Esophagus muscularis mucosa (tissue), 4 donors: Measurements from ENCODE around the gene PRKCE. TPM values are rescaled to one million over a fixed set of nuclear protein-coding genes. Genes with fewer than 3 reads are reported as not detected.
A peak's percentile ranks its signal among the peaks of the same experiment; 100 is the strongest.

Experiments
- DNase-seq: peaks from one replicate; pipeline ENCODE4 v3.0.0-alpha.2; 2017; ENCODE audit errors: extremely low spot score
- H3K27ac ChIP-seq, 4 donors: fragments of 200-600 bp; sonication (generic); replicated peaks in 1 of 4; 1 replicate in 3 of 4; 2 replicates in 1 of 4; pipeline ENCODE4 v1.5.1; 2016 to 2019; ENCODE audit warnings: mild to moderate bottlenecking in 1 of 4
- H3K27me3 ChIP-seq, 4 donors: fragments of 200-600 bp; sonication (generic); one replicate each; pipeline versions ENCODE4 v1.5.1 to v1.6.0; 2016 to 2019
- H3K36me3 ChIP-seq, 4 donors: fragments of 200-600 bp; sonication (generic); one replicate each; pipeline ENCODE4 v1.5.1; 2016 to 2019
- H3K4me1 ChIP-seq, 4 donors: fragments of 200-600 bp; sonication (generic); one replicate each; pipeline ENCODE4 v1.5.1; 2016 to 2019
- H3K4me3 ChIP-seq, 4 donors: fragments of 200-600 bp; sonication (generic); 1 replicate in 2 of 4; 2 replicates in 2 of 4; pipeline ENCODE4 v1.5.1; 2016 to 2019; ENCODE audit warnings: mild to moderate bottlenecking in 4 of 4, moderate library complexity in 1 of 4
- H3K9me3 ChIP-seq, 4 donors: fragments of 200-600 bp; sonication (generic); 1 replicate in 3 of 4; 2 replicates in 1 of 4; pipeline ENCODE4 v1.5.1; 2016 to 2019
- CTCF ChIP-seq, 3 experiments: fragments of 200-600 bp in 2 of 3; fragments of 450-650 bp in 1 of 3; sonication (generic) in 2 of 3; IDR thresholded peaks; one replicate each; pipeline ENCODE4 v1.5.1; 2017 to 2019; ENCODE audit warnings: antibody characterized with exemption in 3 of 3, mild to moderate bottlenecking in 2 of 3, moderate library complexity in 1 of 3
- EP300 ChIP-seq: sonication (generic); formaldehyde crosslinking; IDR thresholded peaks from one replicate; pipeline ENCODE4 v1.6.1; 2017; ENCODE audit warnings: antibody characterized with exemption
- POLR2A ChIP-seq: fragments of 450-650 bp; IDR thresholded peaks from one replicate; pipeline ENCODE4 v1.6.1; 2017; ENCODE audit warnings: antibody characterized with exemption, moderate library complexity, mild to moderate bottlenecking, low read depth
- POLR2AphosphoS5 ChIP-seq, 2 donors: sonication (generic); formaldehyde crosslinking; IDR thresholded peaks; one replicate each; pipeline ENCODE4 v1.6.1; 2017; ENCODE audit warnings: antibody characterized with exemption in 2 of 2
- WGBS: methylation state at CpG from one replicate; pipeline ENCODE4 v1.1.5; 2018; 5-methylcytosine and 5-hydroxymethylcytosine counted together
- intact Hi-C: fragments of 100-400 bp; cut with DNase I; formaldehyde crosslinking; loops from one replicate; pipeline ENCODE4 v1.15.1; 2023
- total RNA-seq, 4 donors: library from RNA; depleted of rRNA; stranded (reverse); fragments of >200 nt; gene quantifications; one replicate each; pipeline versions ENCODE4 v1.1.0 to v1.2.1, GENCODE V29; 2016

PRKCE gene
- total RNA-seq, 4 donors from 2014 or later: 11.6 to 21.1 (median 13.0) TPM

DNA sequence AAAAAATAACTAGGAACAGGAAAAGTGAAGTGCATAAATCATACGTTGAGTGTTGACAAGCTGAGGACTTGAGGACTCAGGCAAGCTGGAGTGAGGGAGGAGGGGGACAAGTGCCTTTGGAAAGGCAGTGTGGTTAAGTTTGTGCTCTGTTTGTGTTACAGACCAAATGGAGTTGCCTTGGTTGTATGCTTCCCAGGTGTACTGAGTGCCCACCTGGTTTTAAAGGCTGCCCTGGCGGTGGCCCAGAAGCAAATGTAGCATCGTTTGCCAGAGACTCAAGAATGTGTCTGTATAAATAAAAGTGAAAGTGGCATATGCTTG, 240.9 kb downstream of the PRKCE start:
- Histone ChIP-seq H3K9me3 (no peaks in the 10 kb centered on the region), H3K4me1 (peaks cover 50 to 89% (median 74%) of the 10 kb centered on the region in 4 donors), H3K36me3 (no peaks in the 10 kb centered on the region), H3K27ac (peak overlapping the region; percentile 1 to 59 (median 34)), H3K4me3 (peak overlapping the region in 3 of 4 donors; percentile 3 to 19 (median 13)), H3K27me3 (no peaks in the 10 kb centered on the region)
- DNase-seq: no peak
- TF ChIP-seq CTCF (IDR thresholded peaks at IDR 0.05) (no peak), POLR2AphosphoS5 (IDR thresholded peaks at IDR 0.05) (no peak), EP300 (no peak)
- 53% methylated on average over 3 of the region's 3 CpGs for WGBS
- intact Hi-C loops: no loop called here

DNA sequence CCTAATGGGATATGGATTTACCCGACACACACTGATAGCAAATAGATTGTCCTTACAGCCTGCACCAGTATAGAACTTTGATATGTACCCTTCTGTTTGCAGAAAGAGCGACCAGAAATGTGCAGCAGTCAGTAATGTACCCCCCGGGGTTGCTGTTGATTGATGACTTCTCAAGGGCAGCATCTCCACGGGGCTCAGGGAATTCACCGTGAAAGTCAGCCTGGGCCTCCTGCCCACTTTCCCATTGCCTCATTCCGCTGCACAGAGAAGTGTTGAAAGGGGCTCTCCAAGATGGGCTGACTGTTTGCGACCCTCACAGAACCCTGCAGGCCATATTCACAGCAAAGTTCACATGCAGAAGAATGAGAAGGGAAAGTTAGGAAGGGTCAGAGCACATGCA, 241.3 kb downstream of the PRKCE start:
- no peak for DNase-seq
- Histone ChIP-seq H3K27ac (peak overlapping the region in 3 of 4 donors; percentile 1 to 39 (median 28)), H3K4me1 (peaks cover 49 to 85% (median 70%) of the 10 kb centered on the region in 4 donors), H3K4me3 (peak overlapping the region in 3 of 4 donors; percentile 3 to 19 (median 13)), H3K9me3 (no peaks in the 10 kb centered on the region), H3K27me3 (no peaks in the 10 kb centered on the region), H3K36me3 (no peaks in the 10 kb centered on the region)
- 25% methylated on average over 6 of the region's 7 CpGs for WGBS
- intact Hi-C loops: no loop called here
- TF ChIP-seq POLR2A (no peak), EP300 (no peak), CTCF (IDR thresholded peaks at IDR 0.05) (no peak), POLR2AphosphoS5 (IDR thresholded peaks at IDR 0.05) (no peak)

DNA sequence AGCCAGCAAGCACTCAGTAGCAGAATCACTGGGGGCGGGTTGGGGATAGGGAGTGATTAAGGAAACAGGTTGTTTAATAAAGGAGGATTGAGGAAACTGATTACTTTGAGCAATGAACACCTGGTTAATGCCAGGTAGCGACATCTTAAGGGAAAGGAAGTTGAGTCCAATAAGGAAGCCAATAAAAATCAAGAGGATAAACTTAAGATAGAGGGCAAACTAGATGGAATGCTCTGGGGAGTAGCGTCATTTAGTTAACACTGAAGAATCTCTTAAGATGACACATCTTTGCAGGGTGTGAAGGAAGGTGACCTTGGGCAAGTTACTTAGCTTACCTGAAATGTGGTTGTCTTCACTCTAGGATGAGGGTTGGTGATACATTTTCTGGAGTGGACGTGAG, 242.7 kb downstream of the PRKCE start:
- intact Hi-C loops: no loop called here
- Histone ChIP-seq H3K27ac (no peak overlapping the region), H3K9me3 (no peaks in the 10 kb centered on the region), H3K4me3 (no peak overlapping the region), H3K27me3 (no peaks in the 10 kb centered on the region), H3K36me3 (no peaks in the 10 kb centered on the region), H3K4me1 (peaks cover 48 to 81% (median 68%) of the 10 kb centered on the region in 4 donors)
- TF ChIP-seq POLR2AphosphoS5 (IDR thresholded peaks at IDR 0.05) (no peak), CTCF (IDR thresholded peaks at IDR 0.05) (no peak), EP300 (no peak), POLR2A (no peak)
- 92% methylated on average over 4 of the region's 4 CpGs for WGBS
- DNase-seq: no peak

GRCh38 chr2:45895241-45895861, 243.9 kb downstream of the PRKCE start:
- WGBS: 82% methylated on average over 8 of the region's 8 CpGs
- no peak overlapping the region for H3K4me3 ChIP-seq
- H3K9me3 ChIP-seq: no peaks in the 10 kb centered on the region
- no peak for TF ChIP-seq EP300
- no peak for TF ChIP-seq POLR2AphosphoS5 (IDR thresholded peaks at IDR 0.05)
- no peak for TF ChIP-seq CTCF (IDR thresholded peaks at IDR 0.05)
- no peak for TF ChIP-seq POLR2A
- H3K36me3 ChIP-seq: no peaks in the 10 kb centered on the region
- no peaks in the 10 kb centered on the region for H3K27me3 ChIP-seq
- DNase-seq: no peak
- H3K4me1 ChIP-seq: peaks cover 41 to 70% (median 60%) of the 10 kb centered on the region in 4 donors
- intact Hi-C loops: no loop called here
- H3K27ac ChIP-seq: no peak overlapping the region

- Histone ChIP-seq H3K4me1 (peaks cover 37 to 62% (median 57%) of the 10 kb centered on the region in 4 donors), H3K36me3 (no peaks in the 10 kb centered on the region), H3K27ac (no peak overlapping the region), H3K4me3 (no peak overlapping the region), H3K27me3 (no peaks in the 10 kb centered on the region), H3K9me3 (no peaks in the 10 kb centered on the region)
- TF ChIP-seq CTCF (IDR thresholded peaks at IDR 0.05): no peak
- no peak for TF ChIP-seq POLR2AphosphoS5 (IDR thresholded peaks at IDR 0.05)
- TF ChIP-seq EP300: no peak
- TF ChIP-seq POLR2A: no peak
- intact Hi-C loops: no loop called here
- 92% methylated on average over 4 of the region's 4 CpGs for WGBS
- DNase-seq: no peak
These were observed 244.8 kb downstream of the PRKCE start for GRCh38 chr2:45896311-45896710.
